ENCODE data around the gene ENO2.

ENO2 gene

GRCh38 chr12:6965714-6966113, 51.3 kb downstream of the ENO2 start:
- Histone ChIP-seq H3K27me3 (ENCODE audit: low read depth, low read length) (no peaks in the 10 kb centered on the region), H4K20me1 (ENCODE audit: insufficient read depth, low read length) (no peaks in the 10 kb centered on the region), H3K4me1 (ENCODE audit: low read length) (peaks cover 34% of the 10 kb centered on the region), H2AFZ (ENCODE audit: low read depth, low read length) (no peak overlapping the region), H3K36me3 (replicated peaks; ENCODE audit: low read depth, low read length) (peaks cover 56% of the 10 kb centered on the region), H3K9ac (ENCODE audit: low read length) (no peak overlapping the region), H3K4me3 (ENCODE audit: low read length) (no peak overlapping the region), H3K4me2 (ENCODE audit: low read length) (no peak overlapping the region), H3K27ac (ENCODE audit: low read length) (peak overlapping the region; percentile 39), H3K9me3 (ENCODE audit: insufficient read depth, low read length) (no peaks in the 10 kb centered on the region), H3K79me2 (ENCODE audit: low read length) (peaks cover 30% of the 10 kb centered on the region)
- TF ChIP-seq CTCF (IDR thresholded peaks at IDR 0.05; ENCODE audit: low read depth, low read length): no peak
- no peak for TF ChIP-seq EZH2phosphoT487 (IDR thresholded peaks at IDR 0.05; ENCODE audit: low read depth)

- Histone ChIP-seq H3K27me3 (ENCODE audit: low read depth, low read length) (no peaks in the 10 kb centered on the region), H3K4me1 (ENCODE audit: low read length) (peaks cover 27% of the 10 kb centered on the region), H2AFZ (ENCODE audit: low read depth, low read length) (no peak overlapping the region), H3K9me3 (ENCODE audit: insufficient read depth, low read length) (no peaks in the 10 kb centered on the region), H3K36me3 (replicated peaks; ENCODE audit: low read depth, low read length) (peaks cover 50% of the 10 kb centered on the region), H3K4me3 (ENCODE audit: low read length) (no peak overlapping the region), H3K79me2 (ENCODE audit: low read length) (peaks cover 36% of the 10 kb centered on the region), H3K4me2 (ENCODE audit: low read length) (no peak overlapping the region), H4K20me1 (ENCODE audit: insufficient read depth, low read length) (no peaks in the 10 kb centered on the region), H3K9ac (ENCODE audit: low read length) (no peak overlapping the region), H3K27ac (ENCODE audit: low read length) (no peak overlapping the region)
- no peak for TF ChIP-seq CTCF (IDR thresholded peaks at IDR 0.05; ENCODE audit: low read depth, low read length)
- no peak for TF ChIP-seq EZH2phosphoT487 (IDR thresholded peaks at IDR 0.05; ENCODE audit: low read depth)
These were observed 52.0 kb downstream of the ENO2 start for GRCh38 chr12:6966351-6966750.

GRCh38 chr12:6967651-6968100, 53.3 kb downstream of the ENO2 start:
- H3K27ac ChIP-seq (ENCODE audit: low read length): no peak overlapping the region
- no peaks in the 10 kb centered on the region for H4K20me1 ChIP-seq (ENCODE audit: insufficient read depth, low read length)
- no peaks in the 10 kb centered on the region for H3K27me3 ChIP-seq (ENCODE audit: low read depth, low read length)
- H3K79me2 ChIP-seq (ENCODE audit: low read length): peaks cover 49% of the 10 kb centered on the region
- H3K36me3 ChIP-seq (replicated peaks; ENCODE audit: low read depth, low read length): peaks cover 55% of the 10 kb centered on the region
- TF ChIP-seq CTCF (IDR thresholded peaks at IDR 0.05; ENCODE audit: low read depth, low read length) (no peak), EZH2phosphoT487 (IDR thresholded peaks at IDR 0.05; ENCODE audit: low read depth) (no peak)
- no peak overlapping the region for H3K4me3 ChIP-seq (ENCODE audit: low read length)
- no peak overlapping the region for H2AFZ ChIP-seq (ENCODE audit: low read depth, low read length)
- no peaks in the 10 kb centered on the region for H3K9me3 ChIP-seq (ENCODE audit: insufficient read depth, low read length)
- no peak overlapping the region for H3K9ac ChIP-seq (ENCODE audit: low read length)
- H3K4me2 ChIP-seq (ENCODE audit: low read length): no peak overlapping the region
- H3K4me1 ChIP-seq (ENCODE audit: low read length): peaks cover 27% of the 10 kb centered on the region

GRCh38 chr12:6968426-6968825, 54.0 kb downstream of the ENO2 start:
- Histone ChIP-seq H3K27ac (ENCODE audit: low read length) (no peak overlapping the region), H2AFZ (ENCODE audit: low read depth, low read length) (no peak overlapping the region), H3K4me2 (ENCODE audit: low read length) (no peak overlapping the region), H3K9ac (ENCODE audit: low read length) (no peak overlapping the region), H3K4me1 (ENCODE audit: low read length) (peaks cover 28% of the 10 kb centered on the region), H3K36me3 (replicated peaks; ENCODE audit: low read depth, low read length) (peaks cover 55% of the 10 kb centered on the region), H3K4me3 (ENCODE audit: low read length) (no peak overlapping the region), H3K79me2 (ENCODE audit: low read length) (peaks cover 57% of the 10 kb centered on the region), H3K27me3 (ENCODE audit: low read depth, low read length) (no peaks in the 10 kb centered on the region), H4K20me1 (ENCODE audit: insufficient read depth, low read length) (no peaks in the 10 kb centered on the region), H3K9me3 (ENCODE audit: insufficient read depth, low read length) (no peaks in the 10 kb centered on the region)
- TF ChIP-seq CTCF (IDR thresholded peaks at IDR 0.05; ENCODE audit: low read depth, low read length) (no peak), EZH2phosphoT487 (IDR thresholded peaks at IDR 0.05; ENCODE audit: low read depth) (no peak)

All from OCI-LY3 (cell line).